GM06990 (cell line): ENCODE results near the gene DCTN2.
"Not testable (repeated sequence)": the region's sequence is repeated elsewhere in the genome, so short reads cannot be mapped to it uniquely, and the experiment has no call there.

Experiments
- DNase-seq: peaks from one replicate; pipeline ENCODE4 v3.0.0-alpha.2; 2011; ENCODE audit not compliant: insufficient read length; ENCODE audit errors: extremely low read depth
- H3K27me3 ChIP-seq: replicated peaks from 2 replicates; pipeline ENCODE4 v1.6.0; 2011; ENCODE audit warnings: low read length; ENCODE audit not compliant: control insufficient read depth, insufficient read depth
- H3K36me3 ChIP-seq: 2 replicates; pipeline ENCODE4 v1.5.1; 2011; ENCODE audit warnings: low read length; ENCODE audit not compliant: control insufficient read depth, insufficient read depth
- H3K4me3 ChIP-seq: replicated peaks from 2 replicates; pipeline ENCODE4 v1.5.1; 2011; ENCODE audit warnings: low read depth, mild to moderate bottlenecking, control low read depth, low read length
- CTCF ChIP-seq: IDR thresholded peaks from 2 replicates; pipeline ENCODE4 v1.5.1; 2011; ENCODE audit warnings: low read length, control low read depth, mild to moderate bottlenecking, inconsistent platforms; ENCODE audit not compliant: insufficient read depth, poor library complexity, severe bottlenecking

DCTN2 gene

DNA sequence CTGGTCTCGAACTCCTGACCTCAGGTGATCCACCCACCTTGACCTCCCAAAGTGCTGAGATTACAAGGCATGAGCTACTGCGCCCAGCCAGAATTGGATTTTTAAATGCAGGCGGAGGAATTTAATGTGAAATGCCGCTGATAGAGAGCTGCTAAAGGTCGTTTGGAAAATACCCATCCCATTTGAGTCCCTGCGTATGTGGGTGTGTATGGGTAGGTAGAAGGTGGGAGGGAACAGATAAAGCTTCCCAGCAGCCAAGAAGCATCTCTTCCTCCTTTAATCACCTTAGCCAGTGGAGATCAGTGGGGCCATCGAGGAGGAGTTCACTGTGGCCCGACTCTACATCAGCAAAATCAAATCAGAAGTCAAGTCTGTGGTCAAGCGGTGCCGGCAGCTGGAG, 27.8 kb upstream of the DCTN2 start:
- DNase-seq = no peak
- no peaks in the 10 kb centered on the region for H3K36me3 ChIP-seq
- no peak for TF ChIP-seq CTCF

GRCh38 chr12:57571926-57572762, 25.2 kb upstream of the DCTN2 start:
- H3K27me3 ChIP-seq = no peaks in the 10 kb centered on the region
- H3K4me3 ChIP-seq = no peak overlapping the region
- DNase-seq = no peak
- no peak for TF ChIP-seq CTCF
- no peaks in the 10 kb centered on the region for H3K36me3 ChIP-seq

More for the DNA sequence above, 27.8 kb upstream of the DCTN2 start:
- no peak overlapping the region for H3K4me3 ChIP-seq
- H3K27me3 ChIP-seq = no peaks in the 10 kb centered on the region

- H3K36me3 ChIP-seq, H3K27me3 ChIP-seq, H3K4me3 ChIP-seq, DNase-seq: not testable (repeated sequence)
These were observed 23.4 kb upstream of the DCTN2 start for GRCh38 chr12:57570438-57570837.

DNA sequence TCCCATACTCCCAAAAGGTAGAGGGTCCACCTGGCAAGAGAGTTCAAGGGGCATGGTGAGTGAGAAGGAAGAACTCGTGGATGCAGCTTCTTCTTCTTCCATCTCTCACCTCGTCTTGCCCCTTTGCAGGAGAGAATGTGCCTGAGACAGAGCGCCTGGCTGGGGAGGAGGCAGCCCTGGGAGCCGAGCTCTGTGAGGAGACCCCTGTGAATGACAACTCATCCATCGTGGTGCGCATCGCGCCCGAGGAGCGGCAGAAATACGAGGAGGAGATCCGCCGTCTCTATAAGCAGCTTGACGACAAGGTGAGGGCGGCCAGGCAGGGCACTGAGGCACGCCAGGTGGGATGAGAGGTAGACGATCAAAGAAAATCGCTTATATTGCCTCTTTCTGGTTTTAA, 22.9 kb upstream of the DCTN2 start:
- no peaks in the 10 kb centered on the region for H3K36me3 ChIP-seq
- no peak for DNase-seq
- TF ChIP-seq CTCF = no peak
- H3K4me3 ChIP-seq = no peak overlapping the region
- no peaks in the 10 kb centered on the region for H3K27me3 ChIP-seq

- TF ChIP-seq CTCF = no peak
- Histone ChIP-seq H3K36me3 (no peaks in the 10 kb centered on the region), H3K4me3 (no peak overlapping the region), H3K27me3 (no peaks in the 10 kb centered on the region)
- DNase-seq = no peak
These were observed 21.8 kb upstream of the DCTN2 start for GRCh38 chr12:57568838-57569237.

DNA sequence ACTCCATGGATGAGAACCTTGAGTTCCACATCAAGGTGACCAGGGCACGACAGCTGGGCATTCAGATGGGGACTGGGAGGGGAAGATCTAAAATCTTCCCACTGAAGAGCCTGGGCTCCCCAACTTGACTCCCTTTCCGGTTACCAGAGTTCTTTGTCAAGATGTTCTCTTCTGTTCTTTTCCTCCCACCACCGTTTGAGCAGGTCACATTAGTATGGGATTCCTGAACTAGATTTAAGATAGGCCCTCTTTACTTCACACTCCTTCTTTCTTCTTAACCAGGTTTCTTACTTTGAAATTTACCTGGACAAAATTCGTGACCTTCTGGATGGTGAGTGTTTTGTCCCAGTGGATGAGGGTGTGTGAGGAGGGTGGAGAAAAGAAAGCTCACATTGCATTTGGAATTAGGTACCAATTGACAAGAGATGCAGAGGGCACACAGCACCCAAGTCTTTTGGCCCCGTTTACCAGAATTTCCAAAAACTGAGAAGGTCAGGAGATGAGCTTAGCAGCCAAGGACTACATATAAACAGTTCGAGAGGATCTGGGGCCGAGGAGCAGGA, 17.3 kb upstream of the DCTN2 start:
- DNase-seq = no peak
- H3K36me3 ChIP-seq = no peaks in the 10 kb centered on the region
- no peaks in the 10 kb centered on the region; the same call in 1 of the 2 replicates for H3K27me3 ChIP-seq
- no peak overlapping the region for H3K4me3 ChIP-seq
- no peak for TF ChIP-seq CTCF
